ENCODE measurements around the gene CENPM. TPM values are rescaled to one million over a fixed set of nuclear protein-coding genes. Genes with fewer than 3 reads are reported as not detected.

CENPM gene
- total and polyA plus RNA-seq, 2 experiments from 2014 or later: 6.7 to 14.9 TPM

GRCh38 chr22:41970601-41971000, 23.6 kb upstream of the CENPM start:
- Histone ChIP-seq H3K36me3 (replicated peaks; ENCODE audit: insufficient read depth, low read depth) (no peaks in the 10 kb centered on the region), H3K79me2 (no peaks in the 10 kb centered on the region), H2AFZ (no peak overlapping the region), H4K20me1 (ENCODE audit: insufficient read depth, poor library complexity, severe bottlenecking) (no peaks in the 10 kb centered on the region), H3K27me3 (peaks cover 11% of the 10 kb centered on the region), H3K4me3 (no peak overlapping the region), H3K9me2 (replicated peaks; ENCODE audit: insufficient read depth) (no peaks in the 10 kb centered on the region), H3K9me3 (ENCODE audit: low read depth) (no peaks in the 10 kb centered on the region), H3K4me2 (no peak overlapping the region), H3K27ac (no peak overlapping the region), H3K4me1 (ENCODE audit: insufficient read depth) (no peaks in the 10 kb centered on the region)
- no peak for TF ChIP-seq CTCF (IDR thresholded peaks at IDR 0.05; ENCODE audit: poor library complexity)
- TF ChIP-seq EZH2phosphoT487 (IDR thresholded peaks at IDR 0.05; ENCODE audit: low read depth, severe bottlenecking, unreplicated experiment): no peak
- TF ChIP-seq EZH2 (IDR thresholded peaks at IDR 0.05; ENCODE audit: borderline replicate concordance): no peak
- no peak for DNase-seq (ENCODE audit: low spot score)
- WGBS (ENCODE audit: low lambda C conversion rate, missing lambda C conversion rate): 92% methylated on average over 2 of the region's 2 CpGs

- no peak for DNase-seq (ENCODE audit: low spot score)
- Histone ChIP-seq H3K27me3 (peaks cover 2% of the 10 kb centered on the region), H4K20me1 (ENCODE audit: insufficient read depth, poor library complexity, severe bottlenecking) (no peaks in the 10 kb centered on the region), H3K4me1 (ENCODE audit: insufficient read depth) (no peaks in the 10 kb centered on the region), H3K4me3 (no peak within 1 kb of the TSS), H3K27ac (no peak within 1 kb of the TSS), H3K36me3 (replicated peaks; ENCODE audit: insufficient read depth, low read depth) (no peaks in the 10 kb centered on the region), H3K4me2 (no peak within 1 kb of the TSS), H3K79me2 (no peaks in the 10 kb centered on the region), H3K9me3 (ENCODE audit: low read depth) (no peaks in the 10 kb centered on the region), H3K9me2 (replicated peaks; ENCODE audit: insufficient read depth) (no peaks in the 10 kb centered on the region), H2AFZ (no peak within 1 kb of the TSS)
- WGBS (ENCODE audit: low lambda C conversion rate, missing lambda C conversion rate): 64% methylated on average over 8 of the region's 8 CpGs
- no peak for TF ChIP-seq CTCF (IDR thresholded peaks at IDR 0.05; ENCODE audit: poor library complexity)
- TF ChIP-seq EZH2phosphoT487 (IDR thresholded peaks at IDR 0.05; ENCODE audit: low read depth, severe bottlenecking, unreplicated experiment): no peak
- no peak for TF ChIP-seq EZH2 (IDR thresholded peaks at IDR 0.05; ENCODE audit: borderline replicate concordance)
Measured at GRCh38 chr22:41969110-41969646, 22.2 kb upstream of the CENPM start, which contains the start of gene SEPTIN3. Gene SEPTIN3, plus strand, starts transcription at chr22:41969443. Its CDS starts 2,050 bp downstream, at chr22:41971493.

DNA sequence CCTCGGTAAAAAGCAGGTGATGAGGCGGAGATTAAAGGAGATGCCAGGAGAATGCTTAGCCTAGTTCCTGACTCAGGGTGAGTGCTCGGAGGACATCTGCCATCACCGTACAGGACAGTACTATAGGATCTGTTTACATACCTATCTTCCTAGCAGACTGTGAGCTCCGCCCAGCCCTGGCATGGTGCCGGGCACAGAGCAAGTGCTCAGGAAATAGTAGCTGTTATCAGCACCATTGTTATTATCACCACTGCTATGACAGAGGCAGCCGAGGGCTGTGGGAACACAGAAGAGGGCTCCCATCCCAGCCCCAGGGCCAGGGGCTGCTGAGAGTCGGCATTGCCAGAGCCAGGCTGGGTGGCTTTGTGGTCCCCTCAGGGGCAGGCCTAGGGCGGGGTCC, 21.6 kb upstream of the CENPM start:
- Histone ChIP-seq H3K4me3 (no peak overlapping the region), H3K27ac (no peak overlapping the region), H3K9me3 (ENCODE audit: low read depth) (no peaks in the 10 kb centered on the region), H3K9me2 (replicated peaks; ENCODE audit: insufficient read depth) (no peaks in the 10 kb centered on the region), H3K4me2 (no peak overlapping the region), H3K27me3 (no peaks in the 10 kb centered on the region), H3K4me1 (ENCODE audit: insufficient read depth) (no peaks in the 10 kb centered on the region), H2AFZ (no peak overlapping the region), H3K36me3 (replicated peaks; ENCODE audit: insufficient read depth, low read depth) (no peaks in the 10 kb centered on the region), H3K79me2 (no peaks in the 10 kb centered on the region), H4K20me1 (ENCODE audit: insufficient read depth, poor library complexity, severe bottlenecking) (no peaks in the 10 kb centered on the region)
- WGBS (ENCODE audit: low lambda C conversion rate, missing lambda C conversion rate): 47% methylated on average over 9 of the region's 9 CpGs
- no peak for TF ChIP-seq CTCF (IDR thresholded peaks at IDR 0.05; ENCODE audit: poor library complexity)
- peak; percentile 18 for DNase-seq (ENCODE audit: low spot score)
